CD4-positive, alpha-beta memory T cell (primary cell): ENCODE measurements around the gene LTBP4. TPM values are rescaled to one million over a fixed set of nuclear protein-coding genes. Genes with fewer than 3 reads are reported as not detected.
"Not testable (repeated sequence)": the region's sequence is repeated elsewhere in the genome, so short reads cannot be mapped to it uniquely, and the experiment has no call there.

Source experiments
- CTCF ChIA-PET: fragments of 350-600 bp; sonication (Branson Sonifier 250); formaldehyde crosslinking; loops from one replicate; lab custom pipeline; 2021; ENCODE audit warnings: inconsistent platforms; ENCODE audit not compliant: partially characterized antibody; lab: Charles Lee
- POLR2A ChIA-PET: fragments of 350-600 bp; sonication (Branson Sonifier 250); formaldehyde crosslinking; loops from one replicate; lab custom pipeline; 2021; ENCODE audit not compliant: partially characterized antibody; lab: Charles Lee
- DNase-seq, 5 donors: peaks; one replicate each; pipeline versions ENCODE4 v3.0.0 to v3.0.0-alpha.2; 2020 to 2022; ENCODE audit warnings: mixed read lengths in 1 of 5
- H3K27ac ChIP-seq: one replicate; pipeline ENCODE4 v1.7.0; 2013; ENCODE audit warnings: low read depth, low read length
- H3K27me3 ChIP-seq: 2 replicates; pipeline ENCODE4 v1.7.0; 2013; ENCODE audit warnings: mild to moderate bottlenecking, low read length, moderate library complexity; ENCODE audit not compliant: insufficient read depth
- H3K36me3 ChIP-seq: 2 replicates; pipeline ENCODE4 v1.7.0; 2013; ENCODE audit warnings: mild to moderate bottlenecking, low read length, moderate library complexity; ENCODE audit not compliant: insufficient read depth
- H3K4me1 ChIP-seq: 2 replicates; pipeline ENCODE4 v1.7.0; 2013; ENCODE audit warnings: mild to moderate bottlenecking, low read length, moderate library complexity; ENCODE audit not compliant: insufficient read depth
- H3K4me3 ChIP-seq, 2 donors: one replicate each; pipeline ENCODE4 v1.7.0; 2013; ENCODE audit warnings: low read length in 2 of 2, mild to moderate bottlenecking in 1 of 2
- H3K9me3 ChIP-seq, 2 donors: one replicate each; pipeline ENCODE4 v1.7.0; 2013; ENCODE audit warnings: low read length in 2 of 2, control low read depth in 1 of 2; ENCODE audit not compliant: control insufficient read depth in 1 of 2
- H3K27ac Mint-ChIP-seq, 7 donors: one replicate each; pipeline ENCODE4 v1.8.0; 2020 to 2021; ENCODE audit warnings: mixed read lengths in 7 of 7, mild to moderate bottlenecking in 6 of 7, inconsistent platforms in 3 of 7, moderate library complexity in 3 of 7
- H3K27me3 Mint-ChIP-seq, 2 donors: one replicate each; pipeline ENCODE4 v1.8.0; 2020 to 2021; ENCODE audit warnings: mixed read lengths in 2 of 2
- H3K36me3 Mint-ChIP-seq, 2 donors: one replicate each; pipeline ENCODE4 v1.8.0; 2020 to 2021; ENCODE audit warnings: mixed read lengths in 2 of 2, inconsistent platforms in 1 of 2, mild to moderate bottlenecking in 1 of 2
- H3K4me1 Mint-ChIP-seq, 4 donors: one replicate each; pipeline ENCODE4 v1.8.0; 2020 to 2021; ENCODE audit warnings: mixed read lengths in 4 of 4, mild to moderate bottlenecking in 1 of 4
- H3K4me3 Mint-ChIP-seq, 8 donors: one replicate each; pipeline ENCODE4 v1.8.0; 2020 to 2021; ENCODE audit warnings: mixed read lengths in 8 of 8, mild to moderate bottlenecking in 7 of 8, moderate library complexity in 6 of 8, inconsistent platforms in 3 of 8
- H3K9me3 Mint-ChIP-seq, 8 donors: one replicate each; pipeline ENCODE4 v1.8.0; 2020 to 2021; ENCODE audit warnings: mixed read lengths in 8 of 8, mild to moderate bottlenecking in 5 of 8, inconsistent platforms in 3 of 8, moderate library complexity in 1 of 8
- intact Hi-C: fragments of 100-400 bp; cut with micrococcal nuclease; formaldehyde crosslinking; loops from one replicate; pipeline ENCODE4 v1.15.1; 2023
- polyA plus RNA-seq, 2 donors: library from polyadenylated mRNA; unstranded; fragments of 300-500 nt; fragmentation: Illumina TruSeq; gene quantifications; one replicate each; pipeline ENCODE4 v1.2.3, GENCODE V29; 2021
- total RNA-seq, 2 experiments: library from RNA; stranded (reverse); gene quantifications; one replicate each; pipeline ENCODE4 v1.2.3, GENCODE V29; 2021

The LTBP4 gene
- total and polyA plus RNA-seq, 4 experiments from 2014 or later, result 26.0 to 158 (median 103) TPM

DNA sequence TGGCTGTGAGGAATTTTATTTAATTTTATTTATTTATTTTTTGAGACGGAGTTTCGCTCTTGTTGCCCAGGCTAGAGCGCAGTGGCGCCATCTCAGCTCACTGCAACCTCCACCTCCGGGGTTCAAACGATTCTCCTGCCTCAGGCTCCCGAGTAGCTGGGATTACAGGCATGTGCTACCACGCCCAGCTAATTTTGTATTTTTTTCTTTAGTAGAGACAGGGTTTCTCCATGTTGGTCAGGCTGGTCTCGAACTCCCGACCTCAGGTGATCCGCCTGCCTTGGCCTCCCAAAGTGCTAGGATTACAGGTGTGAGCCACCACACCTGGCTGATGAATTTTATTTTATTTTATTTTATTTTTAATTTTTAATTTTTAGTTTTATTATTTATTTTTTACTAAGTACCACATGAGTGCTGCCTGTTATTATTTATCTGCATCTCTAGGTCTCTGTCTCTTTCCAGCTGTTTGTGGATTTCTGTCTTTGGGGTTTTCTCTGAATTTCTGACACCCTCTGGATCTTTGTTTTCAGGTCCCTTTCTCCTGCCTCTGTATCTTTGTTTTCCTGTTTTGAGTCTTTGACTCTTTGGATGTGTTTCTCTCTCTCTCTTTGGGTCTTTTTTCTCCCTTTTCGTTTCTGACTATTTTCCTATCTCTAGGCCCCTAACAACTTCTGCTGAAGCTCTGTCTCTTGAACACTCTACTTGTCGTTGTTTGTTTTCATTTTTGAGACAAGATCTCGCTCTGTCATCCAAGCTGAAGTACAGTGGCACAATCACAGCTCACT lies 23.4 kb downstream of the LTBP4 start:
- peaks cover 16% of the 10 kb centered on the region for H3K36me3 ChIP-seq
- Mint-ChIP-seq H3K36me3 (peaks cover 37 to 43% of the 10 kb centered on the region in 2 donors), H3K27ac (peak overlapping the region in 3 of 7 donors; percentile 9 to 69 (median 65))
- H3K4me1 Mint-ChIP-seq, H3K4me1 ChIP-seq, H3K27ac ChIP-seq, intact Hi-C loops, H3K4me3 ChIP-seq, H3K4me3 Mint-ChIP-seq, H3K27me3 ChIP-seq, H3K9me3 Mint-ChIP-seq, DNase-seq, H3K9me3 ChIP-seq, H3K27me3 Mint-ChIP-seq: not testable (repeated sequence)
- ChIA-PET CTCF (interaction anchor here (1.1 to 2.7 kb wide), 2 partner anchors 10 to 19 kb away, joined by 4 to 18 read pairs; no protein-coding TSS in a partner anchor), POLR2A (interaction anchor here (1.1 kb wide), 1 partner anchor 16 kb away, joined by 3 read pairs; no protein-coding TSS in a partner anchor)

DNA sequence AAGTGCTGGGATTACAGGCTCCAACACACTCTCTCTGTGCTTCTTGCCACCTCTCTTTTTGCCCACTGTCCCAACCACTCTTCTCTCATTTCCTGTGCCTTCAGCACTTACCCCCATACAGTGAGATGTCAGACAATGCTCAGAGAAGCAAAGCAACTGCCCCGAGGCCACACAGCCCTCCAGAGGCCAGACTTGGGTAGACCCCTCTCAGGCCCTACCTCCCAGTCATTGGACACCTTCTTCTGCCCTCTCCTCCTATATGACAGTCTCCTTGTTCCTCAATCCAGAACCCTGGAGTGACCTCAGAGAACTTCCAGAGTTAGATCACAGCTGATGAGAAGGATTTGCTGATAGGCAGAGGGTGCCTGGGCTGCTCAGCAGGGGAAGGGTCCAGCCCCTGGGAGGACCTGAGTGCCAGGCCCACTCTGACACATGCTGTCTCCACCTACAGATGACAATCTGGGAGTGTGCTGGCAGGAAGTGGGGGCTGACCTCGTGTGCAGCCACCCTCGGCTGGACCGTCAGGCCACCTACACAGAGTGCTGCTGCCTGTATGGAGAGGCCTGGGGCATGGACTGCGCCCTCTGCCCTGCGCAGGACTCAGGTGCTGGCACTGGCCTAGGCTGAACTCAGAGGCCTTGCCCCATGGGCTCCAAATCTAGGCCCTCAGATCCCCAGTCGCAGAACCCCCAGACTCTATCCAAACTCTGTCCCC lies 24.4 kb downstream of the LTBP4 start:
- Mint-ChIP-seq H3K36me3 (peaks cover 36 to 42% of the 10 kb centered on the region in 2 donors), H3K4me3 (no peak overlapping the region), H3K27ac (peak overlapping the region in 3 of 7 donors; percentile 18 to 72 (median 28)), H3K9me3 (no peaks in the 10 kb centered on the region), H3K4me1 (peaks cover 0 to 7% (median 2%) of the 10 kb centered on the region in 4 donors), H3K27me3 (no peaks in the 10 kb centered on the region)
- intact Hi-C loops, result no loop called here
- Histone ChIP-seq H3K27me3 (no peaks in the 10 kb centered on the region), H3K27ac (no peak overlapping the region), H3K36me3 (peaks cover 12% of the 10 kb centered on the region), H3K9me3 (no peaks in the 10 kb centered on the region), H3K4me3 (no peak overlapping the region), H3K4me1 (no peaks in the 10 kb centered on the region)
- no peak for DNase-seq
- ChIA-PET CTCF (interaction anchor here (1.1 to 2.7 kb wide), 2 partner anchors 9 to 20 kb away, joined by 4 to 18 read pairs; no protein-coding TSS in a partner anchor), POLR2A (interaction anchor here (0.5 to 1.1 kb wide), 2 partner anchors 17 to 88 kb away, joined by 3 read pairs; no protein-coding TSS in a partner anchor)

DNA sequence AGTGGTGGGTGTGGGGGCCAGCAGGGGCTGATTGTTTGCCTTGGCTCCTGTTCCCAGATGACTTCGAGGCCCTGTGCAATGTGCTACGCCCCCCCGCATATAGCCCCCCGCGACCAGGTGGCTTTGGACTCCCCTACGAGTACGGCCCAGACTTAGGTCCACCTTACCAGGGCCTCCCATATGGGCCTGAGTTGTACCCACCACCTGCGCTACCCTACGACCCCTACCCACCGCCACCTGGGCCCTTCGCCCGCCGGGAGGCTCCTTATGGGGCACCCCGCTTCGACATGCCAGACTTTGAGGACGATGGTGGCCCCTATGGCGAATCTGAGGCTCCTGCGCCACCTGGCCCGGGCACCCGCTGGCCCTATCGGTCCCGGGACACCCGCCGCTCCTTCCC lies 25.7 kb downstream of the LTBP4 start:
- Mint-ChIP-seq H3K36me3 (peaks cover 31 to 35% of the 10 kb centered on the region in 2 donors), H3K27me3 (no peaks in the 10 kb centered on the region), H3K9me3 (no peaks in the 10 kb centered on the region), H3K27ac (no peak overlapping the region), H3K4me3 (no peak overlapping the region), H3K4me1 (peaks cover 0 to 7% (median 2%) of the 10 kb centered on the region in 4 donors)
- CTCF ChIA-PET, result no interaction called here
- Histone ChIP-seq H3K4me3 (no peak overlapping the region), H3K27ac (no peak overlapping the region), H3K4me1 (no peaks in the 10 kb centered on the region), H3K9me3 (no peaks in the 10 kb centered on the region), H3K27me3 (no peaks in the 10 kb centered on the region), H3K36me3 (peaks cover 6% of the 10 kb centered on the region)
- intact Hi-C loops, result no loop called here
- POLR2A ChIA-PET, result no interaction called here
- no peak for DNase-seq

DNA sequence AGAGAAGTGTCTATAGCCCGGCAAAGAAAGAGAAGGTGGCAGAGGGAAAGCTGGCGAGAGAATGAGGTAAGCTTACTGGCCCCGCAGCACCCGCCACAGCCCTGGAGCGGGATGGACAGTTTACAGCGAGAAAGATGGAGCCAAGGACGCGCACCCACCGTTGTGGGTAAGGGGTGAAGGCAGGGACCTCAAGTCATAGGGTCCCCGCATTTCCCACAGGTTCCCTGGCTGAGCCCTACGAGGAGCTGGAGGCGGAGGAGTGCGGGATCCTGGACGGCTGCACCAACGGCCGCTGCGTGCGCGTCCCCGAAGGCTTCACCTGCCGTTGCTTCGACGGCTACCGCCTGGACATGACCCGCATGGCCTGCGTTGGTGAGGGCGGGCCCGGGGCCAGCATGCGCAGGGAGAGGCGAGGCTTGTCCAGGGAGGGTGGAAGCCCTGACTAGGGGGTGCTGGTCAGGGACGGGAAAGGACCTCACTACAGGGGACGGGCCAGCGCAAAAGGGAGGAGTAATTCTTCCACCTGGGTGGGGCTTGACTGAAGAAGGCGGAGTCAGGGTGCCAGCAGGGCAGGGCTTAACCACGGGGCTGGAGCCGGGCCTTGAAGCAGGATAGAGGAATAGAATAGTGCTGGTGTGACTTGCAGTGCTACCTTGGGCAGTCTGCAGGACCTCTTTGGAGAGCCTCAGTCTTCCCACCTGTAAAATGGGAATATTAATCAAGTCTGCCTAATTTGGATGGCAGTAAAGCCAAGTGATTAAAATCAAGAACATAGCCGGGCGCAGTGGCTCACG lies 26.5 kb downstream of the LTBP4 start:
- Mint-ChIP-seq H3K9me3 (no peaks in the 10 kb centered on the region), H3K27me3 (no peaks in the 10 kb centered on the region), H3K4me1 (peaks cover 0 to 7% (median 2%) of the 10 kb centered on the region in 4 donors), H3K4me3 (no peak overlapping the region), H3K36me3 (peaks cover 27 to 31% of the 10 kb centered on the region in 2 donors), H3K27ac (peak overlapping the region in 1 of 7 donors; percentile 85)
- Histone ChIP-seq H3K27me3 (no peaks in the 10 kb centered on the region), H3K4me1 (no peaks in the 10 kb centered on the region), H3K27ac (no peak overlapping the region), H3K36me3 (peaks cover 6% of the 10 kb centered on the region), H3K4me3 (no peak overlapping the region), H3K9me3 (no peaks in the 10 kb centered on the region)
- no peak for DNase-seq
- ChIA-PET CTCF (no interaction called here), POLR2A (no interaction called here)
- intact Hi-C loops, result no loop called here

DNA sequence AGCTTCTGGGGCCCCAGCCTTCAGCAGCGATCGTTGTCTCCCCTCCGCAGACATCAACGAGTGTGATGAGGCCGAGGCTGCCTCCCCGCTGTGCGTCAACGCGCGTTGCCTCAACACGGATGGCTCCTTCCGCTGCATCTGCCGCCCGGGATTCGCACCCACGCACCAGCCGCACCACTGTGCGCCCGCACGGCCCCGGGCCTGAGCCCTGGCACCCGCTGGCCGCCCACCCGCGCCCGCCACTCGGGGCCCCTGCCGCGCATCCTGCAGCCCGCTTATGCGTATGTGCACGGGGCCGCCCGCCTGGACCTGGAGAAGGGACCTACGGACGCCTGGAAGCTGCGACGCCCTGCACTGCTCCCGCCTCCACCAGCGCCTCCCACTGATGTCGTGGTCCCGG lies 28.2 kb downstream of the LTBP4 start:
- Mint-ChIP-seq H3K9me3 (no peaks in the 10 kb centered on the region), H3K27ac (no peak overlapping the region), H3K36me3 (peaks cover 17 to 21% of the 10 kb centered on the region in 2 donors), H3K4me3 (no peak overlapping the region), H3K4me1 (peaks cover under 1 to 14% (median 3%) of the 10 kb centered on the region in 4 donors), H3K27me3 (peaks cover 0 to 2% of the 10 kb centered on the region in 2 donors)
- Histone ChIP-seq H3K27me3 (no peaks in the 10 kb centered on the region), H3K9me3 (no peaks in the 10 kb centered on the region), H3K36me3 (peaks cover 6% of the 10 kb centered on the region), H3K27ac (no peak overlapping the region), H3K4me1 (peaks cover 2% of the 10 kb centered on the region), H3K4me3 (no peak overlapping the region)
- intact Hi-C loops, result no loop called here
- POLR2A ChIA-PET, result no interaction called here
- CTCF ChIA-PET, result no interaction called here
- no peak for DNase-seq

DNA sequence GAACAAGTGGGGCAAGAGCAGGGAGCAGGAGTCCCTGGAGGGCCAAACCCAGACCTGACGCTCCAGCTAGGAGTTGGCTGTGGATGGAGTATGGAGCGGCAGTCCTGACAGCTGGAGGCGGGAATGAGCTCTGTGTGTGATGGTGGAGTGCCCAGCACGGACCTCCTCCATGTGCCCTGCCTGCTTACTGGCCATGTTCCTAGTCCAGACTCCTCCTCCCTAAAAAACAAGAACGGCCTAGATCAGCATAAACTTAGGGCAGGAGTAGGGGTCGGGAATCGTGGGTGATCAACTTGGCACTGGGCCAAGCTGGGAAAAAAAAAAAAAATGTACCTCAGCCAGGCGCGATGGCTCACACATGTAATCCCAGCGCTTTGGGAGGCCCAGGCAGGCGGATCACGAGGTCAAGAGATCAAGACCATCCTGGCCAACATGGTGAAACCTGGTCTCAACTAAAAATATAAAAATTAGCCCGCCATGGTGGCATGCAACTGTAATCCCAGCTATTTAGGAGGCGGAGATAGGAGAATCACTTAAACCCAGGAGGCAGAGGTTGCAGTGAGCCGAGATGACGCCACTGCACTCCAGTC lies 29.5 kb downstream of the LTBP4 start:
- H3K27me3 Mint-ChIP-seq, result peaks cover 0 to 2% of the 10 kb centered on the region in 2 donors
- Histone ChIP-seq H3K4me3 (no peak overlapping the region), H3K9me3 (no peaks in the 10 kb centered on the region), H3K36me3 (peaks cover 6% of the 10 kb centered on the region), H3K27me3 (no peaks in the 10 kb centered on the region), H3K27ac (no peak overlapping the region), H3K4me1 (peaks cover 6% of the 10 kb centered on the region)
- DNase-seq, result no peak
- no peak overlapping the region for H3K4me3 Mint-ChIP-seq
- ChIA-PET POLR2A (interaction anchor here (1.0 to 1.2 kb wide), 2 partner anchors 15 to 27 kb away, joined by 3 to 4 read pairs; no protein-coding TSS in a partner anchor), CTCF (interaction anchor here (0.9 kb wide), 1 partner anchor 25 kb away, joined by 4 read pairs; no protein-coding TSS in a partner anchor)
- H3K27ac Mint-ChIP-seq, result peak overlapping the region in 1 of 7 donors; percentile 72
- no peaks in the 10 kb centered on the region for H3K9me3 Mint-ChIP-seq
- intact Hi-C loops, result no loop called here
- H3K36me3 Mint-ChIP-seq, result peaks cover 12 to 13% of the 10 kb centered on the region in 2 donors
- H3K4me1 Mint-ChIP-seq, result peaks cover 4 to 14% (median 7%) of the 10 kb centered on the region in 4 donors
